ENCODE data around the gene ZNF827. TPM values are rescaled to one million over a fixed set of nuclear protein-coding genes. Genes with fewer than 3 reads are reported as not detected.
A peak's percentile ranks its signal among the peaks of the same experiment; 100 is the strongest.

The ZNF827 gene
- total and polyA plus RNA-seq, 5 donors, result 4.8 to 18.4 (median 15.5) TPM

DNA sequence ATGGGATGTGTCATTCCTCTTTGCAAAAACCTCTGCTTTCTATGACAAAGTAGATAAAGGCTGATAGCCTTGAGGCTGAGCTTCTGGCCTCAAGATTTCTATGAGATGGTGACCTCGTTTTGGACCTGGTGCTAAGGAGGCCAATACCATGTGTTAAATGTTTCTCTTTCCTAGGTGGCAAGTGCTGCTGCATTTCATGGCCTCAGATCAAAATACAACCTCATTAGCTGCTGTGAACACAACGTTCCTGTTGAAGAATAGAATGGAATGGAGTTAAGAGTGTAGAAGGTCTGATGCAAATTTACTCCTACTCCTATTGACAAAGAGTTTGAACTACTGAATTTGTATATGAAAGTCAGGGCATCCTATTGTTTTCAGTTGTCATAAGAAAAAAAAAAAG is 146.6 kb downstream of the ZNF827 start:
- no peak overlapping the region for H3K27ac ChIP-seq (ENCODE audit: low read length)
- no peaks in the 10 kb centered on the region for H3K27me3 ChIP-seq (ENCODE audit: control insufficient read depth, insufficient read depth)
- peaks cover 2% of the 10 kb centered on the region for H3K4me1 ChIP-seq (ENCODE audit: control insufficient read depth, insufficient read depth, low read length)
- DNase-seq (no peak), ATAC-seq (peak in 1 of 2 donors; percentile 63)
- H3K4me3 ChIP-seq (ENCODE audit: low read length), result no peak overlapping the region
- intact Hi-C loops (cut with DNase I), result no loop called here
- H3K9me3 ChIP-seq (ENCODE audit: control insufficient read depth, low read length), result no peaks in the 10 kb centered on the region
- whole genome bisulfite sequencing, result 36% methylated on average over 2 of the region's 2 CpGs

DNA sequence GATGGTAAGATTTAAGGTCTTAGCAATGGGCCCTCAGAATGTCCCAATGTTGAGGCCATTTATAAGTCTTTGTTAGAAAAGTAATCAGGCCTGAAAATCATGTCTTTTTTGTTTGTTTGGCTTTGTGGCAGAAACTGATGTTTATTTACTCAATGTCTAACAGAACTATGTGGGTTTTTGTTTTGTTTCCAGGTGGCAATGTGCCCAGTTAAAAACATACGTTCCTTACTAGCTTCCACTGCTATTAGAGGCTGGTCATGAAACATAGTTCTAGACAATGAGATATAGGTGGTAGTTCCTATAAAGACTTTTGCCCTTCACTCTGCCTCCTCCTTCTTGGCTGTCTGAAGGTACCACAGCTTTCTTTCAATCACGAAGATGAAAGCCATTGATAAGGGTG is 149.9 kb downstream of the ZNF827 start:
- intact Hi-C loops (cut with DNase I), result no loop called here
- Histone ChIP-seq H3K27me3 (ENCODE audit: control insufficient read depth, insufficient read depth) (no peaks in the 10 kb centered on the region), H3K27ac (ENCODE audit: low read length) (no peak overlapping the region), H3K4me1 (ENCODE audit: control insufficient read depth, insufficient read depth, low read length) (peaks cover 2% of the 10 kb centered on the region), H3K9me3 (ENCODE audit: control insufficient read depth, low read length) (no peaks in the 10 kb centered on the region), H3K4me3 (ENCODE audit: low read length) (no peak overlapping the region)
- WGBS, result 58% methylated on average over 2 of the region's 2 CpGs
- no peak for ATAC-seq
- no peak for DNase-seq

DNA sequence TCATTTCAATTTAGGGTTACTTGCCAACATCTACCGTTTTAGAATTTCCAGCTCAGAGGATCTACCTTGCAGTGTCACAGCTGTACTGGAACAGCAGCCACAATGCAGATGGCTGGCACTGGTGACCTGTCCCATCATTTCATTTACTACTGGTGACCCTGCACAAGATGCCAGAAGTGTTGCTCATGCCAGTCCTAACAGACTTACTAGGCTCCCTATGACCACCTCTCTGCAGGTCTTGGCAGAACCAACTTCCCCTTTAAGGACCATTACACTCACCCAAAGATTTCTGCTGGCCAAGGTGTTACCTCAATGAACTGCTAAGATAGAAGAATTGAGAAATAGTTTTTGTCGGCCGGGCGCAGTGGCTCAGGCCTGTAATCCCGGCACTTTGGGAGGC is 151.8 kb downstream of the ZNF827 start:
- Histone ChIP-seq H3K4me3 (ENCODE audit: low read length) (no peak overlapping the region), H3K27me3 (ENCODE audit: control insufficient read depth, insufficient read depth) (no peaks in the 10 kb centered on the region), H3K27ac (ENCODE audit: low read length) (no peak overlapping the region), H3K9me3 (ENCODE audit: control insufficient read depth, low read length) (no peaks in the 10 kb centered on the region), H3K4me1 (ENCODE audit: control insufficient read depth, insufficient read depth, low read length) (peaks cover 4% of the 10 kb centered on the region)
- WGBS, result 85% methylated on average over 5 of the region's 5 CpGs
- ATAC-seq, result no peak
- intact Hi-C loops (cut with DNase I), result no loop called here
- DNase-seq, result no peak

DNA sequence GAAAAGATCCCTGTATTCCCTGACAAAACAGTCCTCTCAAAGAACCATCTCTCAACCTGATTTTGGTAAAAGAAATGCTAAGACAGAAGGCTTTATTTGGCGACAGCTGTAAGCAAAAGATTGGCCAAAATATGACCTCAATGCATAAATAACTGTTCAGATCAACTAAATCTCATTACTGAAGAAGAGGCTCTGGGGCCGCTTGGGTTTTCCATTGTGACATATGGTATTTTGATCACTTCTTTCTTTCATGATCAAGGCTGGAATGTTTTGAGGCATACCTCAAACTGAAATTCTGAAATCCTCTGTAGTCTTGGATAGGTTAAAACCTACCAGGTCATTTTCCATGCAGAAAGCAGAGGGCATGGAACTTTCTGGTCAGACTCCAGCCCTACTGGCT is 152.4 kb downstream of the ZNF827 start:
- Histone ChIP-seq H3K27ac (ENCODE audit: low read length) (no peak overlapping the region), H3K9me3 (ENCODE audit: control insufficient read depth, low read length) (no peaks in the 10 kb centered on the region), H3K27me3 (ENCODE audit: control insufficient read depth, insufficient read depth) (no peaks in the 10 kb centered on the region), H3K4me1 (ENCODE audit: control insufficient read depth, insufficient read depth, low read length) (peaks cover 2% of the 10 kb centered on the region), H3K4me3 (ENCODE audit: low read length) (no peak overlapping the region)
- no peak for ATAC-seq
- intact Hi-C loops (cut with DNase I), result no loop called here
- DNase-seq, result no peak
- 67% methylated on average over 2 of the region's 2 CpGs for WGBS

DNA sequence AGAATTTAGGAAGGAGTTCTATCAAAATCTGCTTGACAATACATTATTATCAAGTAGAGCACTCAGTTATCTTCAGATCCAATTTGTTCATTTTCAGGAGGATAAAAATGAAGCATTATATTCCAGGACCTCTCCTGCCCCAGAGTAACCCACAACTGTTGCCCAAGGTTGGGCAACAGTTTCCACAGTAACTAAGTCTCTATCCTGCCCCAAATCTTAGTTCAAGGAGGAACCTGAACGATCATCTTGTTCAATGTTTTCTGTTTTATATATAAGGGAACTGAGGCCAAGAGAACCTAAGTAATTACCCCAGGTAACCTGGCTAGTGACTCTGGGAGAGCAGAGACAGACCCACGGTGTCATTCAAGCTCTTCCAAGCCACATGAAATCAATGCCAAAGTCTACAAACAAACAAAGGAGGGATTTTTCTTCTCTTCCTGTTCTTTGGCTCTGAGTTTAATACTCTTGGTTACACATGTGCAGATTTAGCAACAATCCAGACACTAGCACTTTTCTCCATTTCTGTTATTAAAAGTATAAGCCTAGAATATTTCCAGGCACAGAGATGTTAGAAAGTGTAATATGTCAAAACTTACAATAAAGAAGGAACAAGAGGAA is 153.1 kb downstream of the ZNF827 start:
- Histone ChIP-seq H3K9me3 (ENCODE audit: control insufficient read depth, low read length) (no peaks in the 10 kb centered on the region), H3K4me1 (ENCODE audit: control insufficient read depth, insufficient read depth, low read length) (peaks cover 2% of the 10 kb centered on the region), H3K27ac (ENCODE audit: low read length) (no peak overlapping the region), H3K4me3 (ENCODE audit: low read length) (no peak overlapping the region), H3K27me3 (ENCODE audit: control insufficient read depth, insufficient read depth) (no peaks in the 10 kb centered on the region)
- intact Hi-C loops (cut with DNase I), result no loop called here
- 49% methylated on average over 2 of the region's 2 CpGs for WGBS
- ATAC-seq (peak; percentile 47 to 51), DNase-seq (no peak)

DNA sequence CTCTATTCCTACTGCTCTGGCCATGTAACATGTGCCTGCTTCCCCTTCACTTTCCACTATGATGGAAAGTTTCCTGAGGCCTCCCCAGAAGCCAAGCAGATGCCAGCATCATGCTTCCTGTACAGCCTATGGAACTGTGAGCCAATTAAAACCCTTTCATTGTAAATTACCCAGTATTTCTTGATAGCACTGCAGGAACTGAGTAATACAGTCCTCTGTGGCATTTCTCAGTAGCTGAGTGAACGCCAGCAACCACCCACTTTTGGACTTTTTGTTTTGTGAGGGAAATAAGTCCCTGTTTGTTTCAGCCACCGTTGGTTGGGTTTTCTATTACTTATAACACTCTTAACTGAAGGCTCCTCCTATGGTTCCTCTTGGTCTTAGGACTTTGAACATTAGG is 154.6 kb downstream of the ZNF827 start:
- Histone ChIP-seq H3K27ac (ENCODE audit: low read length) (no peak overlapping the region), H3K27me3 (ENCODE audit: control insufficient read depth, insufficient read depth) (no peaks in the 10 kb centered on the region), H3K4me1 (ENCODE audit: control insufficient read depth, insufficient read depth, low read length) (peaks cover 2% of the 10 kb centered on the region), H3K9me3 (ENCODE audit: control insufficient read depth, low read length) (no peaks in the 10 kb centered on the region), H3K4me3 (ENCODE audit: low read length) (no peak overlapping the region)
- DNase-seq (no peak), ATAC-seq (no peak)
- 85% methylated on average over 2 of the region's 2 CpGs for WGBS
- intact Hi-C loops (cut with DNase I), result no loop called here

DNA sequence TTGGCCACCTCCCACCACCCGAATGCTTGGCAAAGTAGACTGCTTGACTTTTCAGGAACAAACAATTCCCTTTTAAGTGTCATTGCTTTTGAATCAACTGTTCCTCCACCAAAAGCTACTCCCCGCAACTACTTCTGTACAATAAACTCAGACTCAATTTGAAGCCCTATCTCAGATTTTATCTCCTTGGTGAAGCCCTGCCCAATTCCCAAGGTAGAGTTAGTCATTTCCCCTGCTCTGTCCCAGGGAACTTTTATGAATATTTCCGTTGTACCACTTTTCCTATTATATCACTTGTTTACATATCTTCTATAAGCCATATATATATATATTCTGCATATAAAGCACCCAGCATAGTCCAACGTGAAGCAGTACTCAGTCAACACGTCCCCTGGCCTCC is 155.9 kb downstream of the ZNF827 start:
- DNase-seq, result no peak
- Histone ChIP-seq H3K27ac (ENCODE audit: low read length) (peak overlapping the region; percentile 28), H3K4me1 (ENCODE audit: control insufficient read depth, insufficient read depth, low read length) (peaks cover 2% of the 10 kb centered on the region), H3K27me3 (ENCODE audit: control insufficient read depth, insufficient read depth) (no peaks in the 10 kb centered on the region), H3K4me3 (ENCODE audit: low read length) (no peak overlapping the region), H3K9me3 (ENCODE audit: control insufficient read depth, low read length) (no peaks in the 10 kb centered on the region)
- WGBS, result 61% methylated on average over 5 of the region's 5 CpGs
- intact Hi-C loops (cut with DNase I), result no loop called here
- ATAC-seq, result peak in 1 of 2 donors; percentile 43

DNA sequence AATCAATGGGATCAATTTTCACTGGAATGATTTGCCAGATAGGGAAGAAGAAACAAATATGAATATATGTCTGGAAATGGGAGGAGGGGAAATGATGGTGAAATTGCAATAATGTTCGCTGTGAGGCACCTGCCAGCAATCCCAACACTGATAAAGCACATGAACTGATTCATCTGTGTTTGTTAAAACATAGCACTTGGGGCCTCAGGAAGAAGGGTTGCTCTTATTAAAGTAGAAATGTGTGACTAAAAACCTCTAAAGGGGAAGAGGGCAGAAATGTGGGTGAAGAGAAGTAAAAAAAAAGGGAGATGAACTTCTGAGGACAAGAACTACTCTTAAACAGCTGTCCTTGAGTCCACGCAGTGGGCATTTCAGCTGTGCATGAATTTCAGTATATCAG is 157.3 kb downstream of the ZNF827 start:
- no peaks in the 10 kb centered on the region for H3K27me3 ChIP-seq (ENCODE audit: control insufficient read depth, insufficient read depth)
- H3K4me1 ChIP-seq (ENCODE audit: control insufficient read depth, insufficient read depth, low read length), result peaks cover 2% of the 10 kb centered on the region
- ATAC-seq (no peak), DNase-seq (no peak)
- H3K27ac ChIP-seq (ENCODE audit: low read length), result no peak overlapping the region
- H3K9me3 ChIP-seq (ENCODE audit: control insufficient read depth, low read length), result no peaks in the 10 kb centered on the region
- intact Hi-C loops (cut with DNase I), result no loop called here
- WGBS, result 85% methylated on average over 2 of the region's 2 CpGs
- no peak overlapping the region for H3K4me3 ChIP-seq (ENCODE audit: low read length)

DNA sequence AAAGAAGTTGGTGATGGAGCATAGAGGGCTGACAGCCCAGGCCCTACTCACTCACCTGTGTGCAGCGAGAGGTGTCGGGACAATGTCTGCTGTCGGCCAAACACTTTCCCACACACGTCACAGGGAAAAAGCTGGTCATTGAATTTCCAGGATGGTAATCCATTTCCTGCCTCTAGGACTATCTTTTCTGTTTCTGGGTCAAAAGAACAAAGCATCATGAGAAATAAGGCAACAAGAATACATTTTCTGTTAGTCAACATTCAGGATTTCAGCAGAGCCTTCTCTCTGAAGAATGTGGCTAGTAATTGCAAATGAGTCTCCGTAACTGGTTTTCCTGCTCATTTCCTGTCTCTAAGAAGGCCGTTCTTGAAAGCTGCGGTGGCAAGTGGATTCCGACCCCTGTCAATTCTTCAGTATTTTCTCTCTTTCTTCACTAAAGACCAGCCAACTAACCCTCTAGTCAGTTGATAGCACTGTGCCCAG is 159.3 kb downstream of the ZNF827 start:
- WGBS, result 69% methylated on average over 8 of the region's 8 CpGs
- intact Hi-C loops (cut with DNase I), result no loop called here
- ATAC-seq, result no peak
- no peak for DNase-seq
- Histone ChIP-seq H3K27ac (ENCODE audit: low read length) (no peak overlapping the region), H3K4me3 (ENCODE audit: low read length) (no peak overlapping the region), H3K27me3 (ENCODE audit: control insufficient read depth, insufficient read depth) (no peaks in the 10 kb centered on the region), H3K4me1 (ENCODE audit: control insufficient read depth, insufficient read depth, low read length) (peaks cover 2% of the 10 kb centered on the region), H3K9me3 (ENCODE audit: control insufficient read depth, low read length) (no peaks in the 10 kb centered on the region)

DNA sequence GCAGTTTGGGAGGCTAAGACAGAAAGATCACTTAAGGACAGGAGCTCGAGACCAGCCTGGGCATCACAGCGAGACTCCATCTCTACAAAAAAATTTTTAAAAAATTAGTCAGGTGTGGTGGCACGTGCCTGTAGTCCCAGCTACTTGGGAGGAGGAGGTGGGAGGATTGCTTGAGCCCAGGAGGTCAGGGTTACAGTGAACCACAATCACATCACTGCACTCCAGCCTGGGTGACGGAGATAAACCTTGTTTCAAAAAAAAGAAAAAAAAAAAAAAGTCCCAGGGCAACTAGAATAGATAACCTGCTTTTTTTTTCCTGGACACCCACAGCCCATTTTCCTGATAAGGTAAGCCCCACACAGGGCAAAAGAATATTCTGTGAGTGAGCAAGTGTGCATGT is 162.4 kb downstream of the ZNF827 start:
- Histone ChIP-seq H3K9me3 (ENCODE audit: control insufficient read depth, low read length) (no peaks in the 10 kb centered on the region), H3K4me1 (ENCODE audit: control insufficient read depth, insufficient read depth, low read length) (peaks cover 2% of the 10 kb centered on the region), H3K4me3 (ENCODE audit: low read length) (no peak overlapping the region), H3K27ac (ENCODE audit: low read length) (no peak overlapping the region), H3K27me3 (ENCODE audit: control insufficient read depth, insufficient read depth) (no peaks in the 10 kb centered on the region)
- WGBS, result 91% methylated on average over 4 of the region's 4 CpGs
- DNase-seq (no peak), ATAC-seq (no peak)
- intact Hi-C loops (cut with DNase I), result no loop called here

DNA sequence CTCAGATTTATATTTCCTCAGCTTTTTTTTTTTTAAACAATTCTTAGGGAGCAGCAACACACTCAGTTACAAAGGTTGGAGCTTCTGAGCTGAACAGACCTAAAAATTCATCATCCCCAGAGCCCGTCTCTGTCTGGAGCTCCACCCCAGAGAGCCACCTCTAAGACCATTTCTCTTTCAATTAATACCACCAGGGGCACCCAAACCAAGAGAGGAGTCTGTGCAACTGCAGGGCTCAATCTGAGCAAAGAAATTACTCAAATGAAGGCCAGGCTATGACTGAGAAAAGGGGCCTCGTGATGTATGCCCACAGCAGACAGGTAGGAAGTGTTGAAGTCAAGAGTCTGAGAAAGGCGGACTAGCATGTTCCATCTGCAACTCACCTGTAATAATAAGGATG is 163.2 kb downstream of the ZNF827 start:
- ATAC-seq, result no peak
- WGBS, result 96% methylated on average over 3 of the region's 3 CpGs
- no peak for DNase-seq

DNA sequence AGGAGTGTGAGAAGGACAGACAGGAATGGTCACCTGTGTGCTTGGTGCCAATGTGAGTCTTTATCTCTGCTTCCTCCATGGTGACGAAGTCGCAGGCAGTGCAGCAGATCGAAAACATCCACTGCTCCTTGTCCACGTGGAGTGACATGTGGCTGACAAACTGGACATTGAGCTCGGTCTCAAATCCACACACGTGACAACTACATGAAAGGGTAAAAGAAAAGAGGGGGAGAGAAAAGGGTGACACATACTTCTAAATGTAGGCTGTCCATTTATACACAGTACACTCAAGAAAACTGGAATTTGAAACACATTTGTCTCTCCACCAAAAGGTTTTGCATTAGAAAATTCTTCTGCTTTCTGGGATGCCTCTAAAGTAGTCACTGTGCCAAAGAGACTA is 164.2 kb downstream of the ZNF827 start:
- 89% methylated on average over 6 of the region's 6 CpGs for WGBS
- Histone ChIP-seq H3K27ac (ENCODE audit: low read length) (no peak overlapping the region), H3K9me3 (ENCODE audit: control insufficient read depth, low read length) (no peaks in the 10 kb centered on the region), H3K4me3 (ENCODE audit: low read length) (no peak overlapping the region), H3K27me3 (ENCODE audit: control insufficient read depth, insufficient read depth) (no peaks in the 10 kb centered on the region), H3K4me1 (ENCODE audit: control insufficient read depth, insufficient read depth, low read length) (peaks cover 2% of the 10 kb centered on the region)
- ATAC-seq (peak in 1 of 2 donors; percentile 21), DNase-seq (no peak)
- intact Hi-C loops (cut with DNase I), result no loop called here

More for the DNA sequence above, 163.2 kb downstream of the ZNF827 start:
- H3K4me3 ChIP-seq (ENCODE audit: low read length), result no peak overlapping the region
- H3K4me1 ChIP-seq (ENCODE audit: control insufficient read depth, insufficient read depth, low read length), result peaks cover 2% of the 10 kb centered on the region
- H3K27ac ChIP-seq (ENCODE audit: low read length), result no peak overlapping the region
- no peaks in the 10 kb centered on the region for H3K27me3 ChIP-seq (ENCODE audit: control insufficient read depth, insufficient read depth)
- no peaks in the 10 kb centered on the region for H3K9me3 ChIP-seq (ENCODE audit: control insufficient read depth, low read length)
- intact Hi-C loops (cut with DNase I), result no loop called here
